Endothelial cell of umbilical vein (primary cell): ENCODE data around the gene PASD1. TPM values are rescaled to one million over a fixed set of nuclear protein-coding genes. Genes with fewer than 3 reads are reported as not detected.

Source experiments
- BruUV-seq: library from RNA; stranded (reverse); fragments of 400-500 nt; replicated peaks from 2 replicates; lab custom pipeline; 2021; lab: Mats Ljungman, UMichigan
- CTCF ChIA-PET: fragments of 300-600, 350-600 bp; sonication (Branson Sonifier 250); formaldehyde crosslinking; loops from one replicate; lab custom pipeline; 2021; ENCODE audit warnings: antibody characterized with exemption, inconsistent platforms; lab: Charles Lee
- POLR2A ChIA-PET: fragments of 300-600, 350-600 bp; sonication (Branson Sonifier 250); formaldehyde crosslinking; loops from one replicate; lab custom pipeline; 2021; ENCODE audit warnings: antibody characterized with exemption, inconsistent platforms; lab: Charles Lee
- DNase-seq: peaks from one replicate; pipeline ENCODE4 v3.0.0-alpha.2; 2011; ENCODE audit warnings: low read depth, low spot score
- FAIRE-seq: peaks from 2 replicates; lab custom pipeline; 2011; peaks lifted over from hg19 to GRCh38; lab: Jason Lieb, UNC
- H2AFZ ChIP-seq: 2 replicates; pipeline ENCODE4 v1.6.0; 2012; ENCODE audit warnings: low read depth, low read length, control low read depth, inconsistent platforms
- H3K27ac ChIP-seq: 2 replicates; pipeline ENCODE4 v1.5.1; 2011; ENCODE audit warnings: low read depth, mild to moderate bottlenecking, control low read depth, low read length, moderate library complexity; ENCODE audit not compliant: insufficient read depth
- H3K27me3 ChIP-seq, 2 experiments: 2 replicates each; pipeline versions ENCODE4 v1.6.0 to v1.6.1; 2011; ENCODE audit warnings: low read length in 2 of 2, mixed read lengths in 1 of 2; ENCODE audit not compliant: control insufficient read depth in 2 of 2, insufficient read depth in 2 of 2
- H3K36me3 ChIP-seq, 2 experiments: 2 replicates in 1 of 2; 3 replicates in 1 of 2; pipeline ENCODE4 v1.5.1; 2011; ENCODE audit warnings: low read length in 2 of 2, mild to moderate bottlenecking in 1 of 2, moderate library complexity in 1 of 2; ENCODE audit not compliant: control insufficient read depth in 2 of 2, insufficient read depth in 2 of 2; ENCODE audit errors: extremely low read depth in 1 of 2
- H3K4me1 ChIP-seq: 3 replicates; pipeline ENCODE4 v1.5.1; 2011; ENCODE audit warnings: mild to moderate bottlenecking, low read length; ENCODE audit not compliant: control insufficient read depth, insufficient read depth; ENCODE audit errors: extremely low read depth
- H3K4me2 ChIP-seq: 2 replicates; pipeline ENCODE4 v1.6.1; 2011; ENCODE audit warnings: low read length, control low read depth, mixed read lengths; ENCODE audit not compliant: insufficient read depth
- H3K4me3 ChIP-seq, 3 experiments: fragments of 200-600 bp in 1 of 3; sonication (generic), shearing (Covaris generic) in 1 of 3; replicated peaks in 1 of 3; 2 replicates each; pipeline ENCODE4 v1.5.1; 2011 to 2016; ENCODE audit warnings: control low read depth in 3 of 3, low read length in 3 of 3, mild to moderate bottlenecking in 2 of 3, inconsistent platforms in 1 of 3, low read depth in 1 of 3, moderate library complexity in 1 of 3; ENCODE audit not compliant: insufficient read depth in 1 of 3
- H3K79me2 ChIP-seq: 2 replicates; pipeline ENCODE4 v1.6.0; 2012; ENCODE audit warnings: low read length, inconsistent platforms; ENCODE audit not compliant: control insufficient read depth, insufficient read depth
- H3K9ac ChIP-seq: replicated peaks from 2 replicates; pipeline ENCODE3; 2011; ENCODE audit warnings: low read length, control low read depth; ENCODE audit not compliant: insufficient read depth; ENCODE audit errors: extremely low read depth
- H3K9me1 ChIP-seq: replicated peaks from 3 replicates; pipeline ENCODE4 v1.6.0; 2011; ENCODE audit warnings: mild to moderate bottlenecking, low read length; ENCODE audit not compliant: control insufficient read depth, insufficient read depth; ENCODE audit errors: extremely low read depth
- H3K9me3 ChIP-seq: replicated peaks from 2 replicates; pipeline ENCODE4 v1.5.1; 2012; ENCODE audit warnings: low read length, inconsistent platforms; ENCODE audit not compliant: control insufficient read depth, insufficient read depth
- H4K20me1 ChIP-seq: replicated peaks from 2 replicates; pipeline ENCODE3; 2011; ENCODE audit warnings: mild to moderate bottlenecking, low read length; ENCODE audit not compliant: control insufficient read depth, insufficient read depth; ENCODE audit errors: extremely low read depth
- CTCF ChIP-seq, 2 donors: IDR thresholded peaks; 1 replicate in 1 of 2; 2 replicates in 1 of 2; pipeline ENCODE4 v1.5.1; 2011; ENCODE audit warnings: low read length in 2 of 2, mild to moderate bottlenecking in 2 of 2, moderate library complexity in 2 of 2, control low read depth in 1 of 2, inconsistent platforms in 1 of 2, low read depth in 1 of 2; ENCODE audit not compliant: insufficient read depth in 1 of 2; ENCODE audit errors: extremely low read depth in 1 of 2
- EZH2 ChIP-seq: IDR thresholded peaks from 2 replicates; pipeline ENCODE4 v1.6.1; 2012; ENCODE audit warnings: borderline replicate concordance, low read depth, mild to moderate bottlenecking, moderate library complexity, low read length, inconsistent platforms; ENCODE audit not compliant: severe bottlenecking
- FOS ChIP-seq: IDR thresholded peaks from 2 replicates; pipeline ENCODE4 v1.6.1; 2011; ENCODE audit warnings: mild to moderate bottlenecking, low read length, moderate library complexity, borderline replicate concordance; ENCODE audit not compliant: insufficient read depth
- GATA2 ChIP-seq: IDR thresholded peaks from 2 replicates; pipeline ENCODE4 v1.7.0; 2011; ENCODE audit warnings: low read depth, mild to moderate bottlenecking, moderate library complexity, mixed read lengths, low read length; ENCODE audit not compliant: insufficient read length, insufficient read depth
- JUN ChIP-seq: IDR thresholded peaks from 2 replicates; pipeline ENCODE4 v1.6.1; 2011; ENCODE audit warnings: borderline replicate concordance, low read depth; ENCODE audit not compliant: insufficient read length, insufficient read depth
- MYC ChIP-seq: IDR thresholded peaks from one replicate; pipeline ENCODE4 v1.6.1; 2011; ENCODE audit warnings: mild to moderate bottlenecking, low read depth, low read length
- POLR2A ChIP-seq: IDR thresholded peaks from 2 replicates; pipeline ENCODE4 v1.6.1; 2012; ENCODE audit warnings: low read depth, mild to moderate bottlenecking, control low read depth, low read length
- POLR2AphosphoS5 ChIP-seq: IDR thresholded peaks from 2 replicates; pipeline ENCODE4 v1.6.1; 2012; ENCODE audit warnings: low read depth, mild to moderate bottlenecking, control low read depth, low read length, moderate library complexity; ENCODE audit not compliant: insufficient read depth
- dilution Hi-C: fragments of 300-500 bp; cut with MboI; formaldehyde crosslinking; loops from one replicate; pipeline ENCODE4 v1.15.0; 2019; ENCODE audit warnings: low sequenced_read_pairs; ENCODE audit not compliant: extremely low pct_ligation_motif_present
- intact Hi-C: fragments of 100-400 bp; cut with micrococcal nuclease; formaldehyde crosslinking; loops from one replicate; pipeline ENCODE4 v1.10.0; 2022
- polyA plus RNA-seq, 4 experiments: library from polyadenylated mRNA; depleted of rRNA in 3 of 4; stranded (reverse) in 3 of 4; unstranded in 1 of 4; fragments of >200 nt; gene quantifications; 2 replicates each; pipeline versions ENCODE4 v1.2.1 to v1.2.3, GENCODE V29; 2011 to 2012; ENCODE audit warnings: missing spikeins in 1 of 4
- total RNA-seq: library from RNA; stranded (reverse); gene quantifications from 2 replicates; pipeline ENCODE4 v1.2.3, GENCODE V29; 2021
- TF ChIP-seq, protein P1 (sequence below): IDR thresholded peaks from 2 replicates; pipeline ENCODE4 v1.6.1; 2011; ENCODE audit not compliant: insufficient read depth, insufficient read length

The PASD1 gene
- total and polyA plus RNA-seq, 2 donors (not counting 3 experiments of a cell fraction or from before 2014, with no cell fraction given) = not detected

GRCh38 chrX:151523351-151523750 lies 40.1 kb upstream of the PASD1 start:
- dilution Hi-C loops = no loop called here
- no peak for FAIRE-seq

More at GRCh38 chrX:151523351-151523750, 40.1 kb upstream of the PASD1 start:
- no peak overlapping the region for H2AFZ ChIP-seq
- no peaks in the 10 kb centered on the region for H3K4me1 ChIP-seq
- POLR2A ChIA-PET = no interaction called here
- H3K4me2 ChIP-seq = no peak overlapping the region
- no peaks in the 10 kb centered on the region for H3K36me3 ChIP-seq
- H3K4me3 ChIP-seq = no peak overlapping the region
- TF ChIP-seq JUN (no peak), CTCF (IDR thresholded peaks at IDR 0.05; ENCODE audit: extremely low read depth in 1 of 2, insufficient read depth in 1 of 2, low read depth in 1 of 2, low read length in 2 of 2) (no peak), POLR2A (no peak), FOS (no peak), MYC (no peak), GATA2 (no peak), POLR2AphosphoS5 (no peak), EZH2 (no peak)
- TF ChIP-seq, protein P1, sequence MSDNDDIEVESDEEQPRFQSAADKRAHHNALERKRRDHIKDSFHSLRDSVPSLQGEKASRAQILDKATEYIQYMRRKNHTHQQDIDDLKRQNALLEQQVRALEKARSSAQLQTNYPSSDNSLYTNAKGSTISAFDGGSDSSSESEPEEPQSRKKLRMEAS = no peak
- intact Hi-C loops = no loop called here
- H3K9me3 ChIP-seq = no peaks in the 10 kb centered on the region
- DNase-seq = no peak
- no peak overlapping the region for H3K9ac ChIP-seq
- H4K20me1 ChIP-seq = no peaks in the 10 kb centered on the region
- no peaks in the 10 kb centered on the region for H3K27me3 ChIP-seq
- CTCF ChIA-PET = no interaction called here
- no peaks in the 10 kb centered on the region for H3K79me2 ChIP-seq
- no peaks in the 10 kb centered on the region for H3K9me1 ChIP-seq
- H3K27ac ChIP-seq = no peak overlapping the region
- BruUV-seq = no TSS peak
